SIG-M5 (cell line): Measurements from ENCODE around the gene BRME1.

Source experiments
- DNase-seq: peaks from one replicate; lab custom pipeline; 2025; lab: John Stamatoyannopoulos, UW

BRME1 gene

DNA sequence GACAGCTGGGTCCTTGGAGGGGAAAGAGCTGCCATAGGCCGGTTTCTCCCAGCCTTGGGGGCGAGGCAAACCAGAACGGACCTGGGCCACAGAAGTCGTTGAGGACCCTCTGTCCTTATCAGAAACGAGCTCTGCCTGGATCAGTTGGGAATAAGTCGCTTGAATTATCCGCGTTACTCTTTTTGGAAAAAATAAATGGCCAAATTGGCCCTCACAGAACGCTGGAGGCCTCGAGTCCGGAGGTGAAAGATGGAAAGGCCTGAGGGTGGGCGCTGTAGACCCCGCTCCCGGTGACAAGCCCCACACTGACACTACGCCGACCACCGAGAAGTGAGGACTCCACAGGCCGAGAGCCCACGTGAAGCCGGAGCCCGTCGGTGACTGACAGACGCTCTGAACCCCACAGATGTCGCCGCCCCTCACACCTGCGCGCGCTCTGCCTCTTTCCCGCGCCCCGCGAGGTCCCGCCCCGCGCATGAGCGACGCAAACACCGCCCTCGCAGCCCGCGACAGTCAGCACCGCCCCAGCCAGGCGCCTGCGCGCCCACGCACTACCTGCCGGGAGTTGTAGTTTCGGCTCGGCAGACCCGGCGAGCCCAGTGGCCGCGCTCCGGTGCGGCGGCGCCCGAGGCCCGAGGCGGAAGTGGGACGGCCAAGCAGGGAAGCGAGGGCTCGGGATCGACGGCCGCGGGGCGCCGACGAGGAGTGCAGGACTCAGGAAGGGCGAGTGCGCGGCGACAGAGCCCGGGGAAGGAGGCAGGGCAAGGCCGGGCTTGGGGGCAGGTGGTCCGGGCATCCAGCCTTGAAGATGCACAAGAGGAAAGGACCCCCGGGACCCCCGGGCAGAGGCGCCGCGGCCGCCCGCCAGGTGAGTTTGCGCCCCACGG is at the start of gene BRME1, which contains the start of gene CC2D1A:
BRME1 (minus strand) TSS at position 484 of the 887 bp plus-strand sequence. CDS start 1,225 bp downstream, outside the sequence.
CC2D1A (plus strand) TSS at position 568 of the 887 bp plus-strand sequence; CDS start at position 809, 241 bp downstream.
- no peak for DNase-seq

DNA sequence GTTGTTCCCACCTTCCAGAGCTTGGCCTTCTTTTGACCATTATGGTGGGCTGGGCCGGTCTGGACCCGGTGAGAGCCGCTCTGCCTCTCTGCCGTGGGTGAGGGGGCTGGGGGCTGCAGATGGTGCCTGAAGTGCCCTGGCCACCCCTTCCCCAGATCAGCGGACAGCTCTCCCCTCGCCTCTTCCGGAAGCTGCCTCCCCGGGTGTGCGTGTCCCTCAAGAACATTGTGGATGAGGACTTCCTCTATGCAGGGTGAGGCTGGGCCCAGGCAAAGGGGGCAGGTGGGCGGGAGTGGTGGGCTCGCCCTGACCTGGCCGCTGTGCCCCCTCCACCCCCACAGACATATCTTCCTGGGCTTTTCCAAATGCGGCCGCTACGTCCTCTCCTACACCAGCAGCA is 48.3 kb upstream of the BRME1 start:
- DNase-seq: no peak

DNA sequence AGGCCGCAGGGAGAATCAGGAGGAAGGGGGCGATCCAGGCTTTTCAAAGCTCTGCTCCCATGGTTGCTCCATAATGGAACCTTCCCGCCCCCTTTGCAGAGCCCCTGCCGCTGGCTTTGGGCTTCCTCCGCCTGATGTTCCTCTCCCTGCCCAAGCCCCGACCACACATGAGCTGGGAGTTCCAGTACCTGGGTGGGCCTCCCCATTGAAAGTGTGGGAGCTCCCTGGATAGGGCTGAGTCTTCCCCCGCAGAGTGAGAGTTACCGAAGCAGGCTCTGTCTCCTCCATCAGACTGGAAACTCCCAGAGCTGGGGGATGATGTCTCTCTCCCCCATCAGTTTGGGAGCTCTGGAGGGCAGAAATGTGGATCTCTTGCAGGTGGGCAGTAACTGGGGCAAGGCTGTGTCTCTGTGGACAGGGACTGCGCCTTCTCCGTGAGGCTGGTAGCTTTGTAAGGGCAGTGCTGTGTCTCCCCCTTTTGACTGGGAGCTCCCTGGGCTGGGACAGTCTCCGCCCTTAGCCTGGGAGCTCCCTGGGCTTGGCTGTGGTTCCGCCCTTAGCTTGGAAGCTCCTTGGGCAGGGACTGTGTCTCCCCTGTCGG is 47.1 kb upstream of the BRME1 start:
- no peak for DNase-seq

DNA sequence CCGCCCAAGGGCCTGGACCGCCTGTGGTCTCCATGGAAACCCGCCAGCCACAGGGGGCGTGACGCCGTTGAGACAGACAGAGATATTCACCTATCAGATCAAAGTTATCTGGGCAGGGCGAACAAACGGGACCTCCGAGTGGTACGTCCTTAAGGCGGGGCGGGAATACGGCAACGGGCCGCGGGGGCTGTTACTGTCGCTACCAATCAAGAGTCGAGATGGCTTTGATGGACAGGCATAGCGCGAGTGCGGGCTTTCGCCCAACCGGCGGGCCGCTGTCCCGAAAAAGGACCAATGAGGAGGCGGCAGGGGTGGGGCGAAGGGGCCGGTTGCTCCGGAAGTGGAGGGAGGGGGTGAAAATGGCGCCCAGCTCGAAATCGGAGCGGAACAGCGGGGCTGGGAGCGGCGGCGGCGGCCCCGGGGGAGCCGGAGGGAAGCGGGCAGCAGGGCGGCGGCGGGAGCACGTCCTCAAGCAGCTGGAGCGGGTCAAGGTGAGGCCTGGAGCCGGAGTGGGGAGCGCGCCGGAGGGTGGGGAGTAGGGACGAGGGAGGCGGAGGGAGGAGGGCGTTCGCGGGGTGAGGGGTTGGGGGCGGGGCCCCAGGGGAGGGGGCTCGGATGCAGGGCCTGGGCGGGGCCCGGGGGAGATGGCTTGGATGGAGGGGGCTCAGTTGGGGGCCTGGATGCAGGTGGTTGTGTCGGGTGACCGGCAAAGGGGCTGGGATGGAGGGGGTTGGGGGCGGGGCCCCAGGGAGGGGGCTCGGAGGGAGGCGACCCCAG is 46.4 kb upstream of the BRME1 start, which contains the start of gene DCAF15:
DCAF15 (plus strand) TSS at position 356 of the 777 bp plus-strand sequence; CDS start at position 360, 4 bp downstream.
- peak; percentile 91 for DNase-seq

DNA sequence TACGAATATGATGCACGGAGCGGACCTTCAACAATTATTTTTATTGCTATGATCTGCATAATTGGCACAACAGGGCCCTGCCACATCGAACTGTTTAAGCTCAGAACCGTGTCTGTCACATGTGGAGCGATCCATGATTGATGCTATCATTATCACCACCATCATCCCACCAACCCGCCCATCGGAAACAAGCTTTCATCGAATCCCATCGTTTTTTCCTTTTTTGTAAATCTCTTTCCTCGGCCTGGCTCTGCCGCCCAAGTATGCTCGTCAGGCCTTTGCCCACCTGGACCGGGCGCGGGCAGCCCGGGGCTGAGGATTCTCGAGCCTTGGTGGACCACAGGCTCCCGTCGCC is 45.9 kb upstream of the BRME1 start:
- DNase-seq: no peak

DNA sequence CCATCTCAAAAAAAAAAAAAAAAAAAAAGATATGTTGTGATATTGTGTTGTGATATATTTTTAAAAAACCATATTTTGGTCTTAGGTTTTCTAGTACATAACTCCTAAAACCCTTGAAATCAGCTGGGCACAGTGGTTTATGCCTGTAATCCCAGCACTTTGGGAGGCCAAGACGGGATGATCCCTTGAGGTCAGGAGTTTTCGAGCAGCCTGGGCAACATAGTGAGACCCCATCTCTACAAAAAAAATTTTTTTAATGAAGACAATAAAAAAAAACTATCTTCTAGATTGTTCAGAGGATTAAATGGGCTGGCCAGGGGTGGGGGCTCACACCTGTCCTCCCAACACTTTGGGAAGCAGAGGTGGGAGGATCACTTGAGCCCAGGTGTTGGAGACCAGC is 45.1 kb upstream of the BRME1 start:
- DNase-seq: no peak

DNA sequence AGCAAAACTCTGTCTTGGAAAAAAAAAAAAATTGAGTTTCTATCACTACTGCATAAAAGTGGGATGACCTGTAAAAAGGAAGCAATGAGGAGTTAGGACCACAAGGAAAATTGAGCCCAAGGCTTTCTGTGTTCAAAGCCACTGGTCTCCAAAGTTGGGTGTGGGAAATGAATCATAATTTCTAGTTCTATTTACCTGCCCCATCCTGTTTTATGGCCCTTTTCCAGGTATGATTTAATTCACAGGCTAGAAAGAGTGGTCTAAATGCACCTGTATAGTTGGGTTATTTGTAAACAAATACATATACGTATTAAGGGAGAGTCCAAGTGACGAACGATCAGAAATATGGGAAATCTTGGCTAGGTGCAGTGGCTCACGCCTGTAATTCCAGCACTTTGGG is 40.5 kb upstream of the BRME1 start:
- no peak for DNase-seq

DNA sequence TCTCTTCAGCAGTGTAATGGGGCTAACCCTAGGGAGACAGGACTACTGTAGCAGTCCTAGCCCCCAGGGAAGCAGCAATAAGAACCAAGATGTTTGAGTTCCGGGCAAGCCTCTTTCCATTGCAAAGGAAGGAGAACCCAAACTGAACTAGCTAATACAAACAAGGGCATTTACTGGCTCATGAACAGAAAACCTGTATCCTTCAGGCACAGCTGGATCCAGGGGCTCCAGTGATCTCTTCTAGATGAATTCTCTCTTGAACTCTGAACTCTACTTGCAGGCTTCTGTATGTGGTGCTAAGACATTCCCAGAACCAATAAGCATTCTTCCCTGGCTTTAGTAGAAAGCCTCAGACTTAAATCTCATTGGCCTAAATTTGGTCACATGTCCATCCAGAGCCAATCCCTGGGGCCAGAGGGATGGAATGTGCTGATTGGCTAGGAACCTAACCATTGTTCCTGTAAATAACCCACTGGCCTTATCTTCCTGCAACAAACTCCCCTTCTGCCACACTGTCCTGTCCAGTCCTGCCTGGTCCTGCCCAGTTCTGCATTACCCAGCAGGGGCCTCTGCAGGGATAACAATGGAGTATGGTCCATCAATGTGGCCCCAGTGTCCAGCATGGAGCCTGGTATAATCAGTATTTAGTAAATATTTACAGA is 36.2 kb upstream of the BRME1 start:
- no peak for DNase-seq

DNA sequence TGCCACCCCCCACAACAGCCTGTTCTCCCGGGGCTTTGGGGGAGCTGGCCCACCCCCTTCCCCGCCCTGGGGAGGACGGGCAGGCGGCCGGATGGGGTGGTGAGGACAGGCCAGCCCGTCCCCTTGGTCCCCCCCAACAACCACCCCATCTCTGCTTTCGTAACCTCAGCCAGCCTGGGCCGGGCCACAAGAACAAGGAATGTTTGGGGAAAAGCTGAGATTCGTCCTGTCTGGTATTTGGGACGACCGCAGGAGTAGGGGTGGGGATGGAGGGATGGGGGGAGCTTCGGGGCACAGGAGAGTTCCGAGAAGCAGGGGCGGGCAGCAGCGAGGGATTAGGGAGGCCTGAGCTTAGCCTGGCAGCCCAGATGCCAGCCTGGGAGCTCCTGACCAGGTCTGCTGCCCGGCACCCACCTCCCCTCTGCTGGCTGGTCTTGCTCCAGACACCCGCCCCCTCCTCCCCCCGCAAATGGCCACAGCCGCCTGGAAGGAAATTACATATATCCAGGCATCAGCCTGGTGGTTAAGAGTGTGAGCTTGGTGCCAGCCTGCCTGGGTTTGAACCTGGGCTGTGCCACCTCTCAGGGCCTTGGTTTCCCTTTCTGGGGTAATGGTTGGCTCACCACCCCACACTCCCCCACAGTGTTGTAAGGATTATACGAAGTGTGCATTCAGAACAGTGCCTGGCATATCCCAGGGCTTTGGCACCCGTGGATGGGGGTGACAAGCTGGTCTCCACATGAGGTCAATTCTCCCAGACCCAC is 32.6 kb upstream of the BRME1 start, which contains the start of gene PODNL1:
PODNL1 (minus strand) TSS at position 117 of the 764 bp plus-strand sequence. CDS start 236 bp downstream, outside the sequence.
- no peak for DNase-seq

DNA sequence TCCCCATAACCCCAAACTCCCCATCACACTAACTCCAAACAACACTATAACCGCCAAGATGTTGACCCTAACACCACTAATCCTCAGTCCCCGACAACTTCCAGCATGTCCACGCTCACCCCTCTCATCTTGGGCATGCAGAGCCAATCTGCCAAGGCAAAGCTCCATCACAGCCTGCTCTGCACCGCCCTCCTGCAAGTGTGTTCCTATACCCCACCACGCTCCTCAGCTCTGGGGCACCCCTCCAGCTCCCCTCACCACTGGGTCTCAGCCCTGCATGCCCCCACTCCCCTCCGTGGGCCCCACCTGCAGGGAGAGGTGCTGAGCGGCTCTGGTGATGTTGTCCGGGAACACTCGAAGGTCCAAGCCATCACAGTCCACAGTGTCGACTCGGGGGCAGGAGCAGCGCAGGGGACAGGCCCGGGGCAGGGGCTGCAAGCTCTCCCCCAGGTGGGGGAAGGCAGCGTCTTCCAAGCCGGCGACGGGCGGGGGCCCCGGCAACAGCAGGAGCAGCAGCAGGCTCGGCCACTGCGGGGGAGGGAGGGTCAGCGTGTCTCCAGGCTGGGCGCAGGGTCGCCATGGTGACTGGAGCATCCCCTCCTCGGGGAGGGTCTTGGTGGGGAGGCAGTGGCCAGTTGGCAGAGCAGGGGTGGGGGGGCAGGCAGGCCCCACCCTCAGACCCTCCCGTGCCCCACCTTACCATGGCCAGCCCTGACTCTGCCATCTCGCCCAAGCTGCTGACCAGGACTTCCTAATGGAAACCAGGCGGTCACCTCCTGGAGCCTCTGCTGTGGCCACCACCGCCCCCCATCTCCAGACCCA is 31.8 kb upstream of the BRME1 start:
- no peak for DNase-seq

DNA sequence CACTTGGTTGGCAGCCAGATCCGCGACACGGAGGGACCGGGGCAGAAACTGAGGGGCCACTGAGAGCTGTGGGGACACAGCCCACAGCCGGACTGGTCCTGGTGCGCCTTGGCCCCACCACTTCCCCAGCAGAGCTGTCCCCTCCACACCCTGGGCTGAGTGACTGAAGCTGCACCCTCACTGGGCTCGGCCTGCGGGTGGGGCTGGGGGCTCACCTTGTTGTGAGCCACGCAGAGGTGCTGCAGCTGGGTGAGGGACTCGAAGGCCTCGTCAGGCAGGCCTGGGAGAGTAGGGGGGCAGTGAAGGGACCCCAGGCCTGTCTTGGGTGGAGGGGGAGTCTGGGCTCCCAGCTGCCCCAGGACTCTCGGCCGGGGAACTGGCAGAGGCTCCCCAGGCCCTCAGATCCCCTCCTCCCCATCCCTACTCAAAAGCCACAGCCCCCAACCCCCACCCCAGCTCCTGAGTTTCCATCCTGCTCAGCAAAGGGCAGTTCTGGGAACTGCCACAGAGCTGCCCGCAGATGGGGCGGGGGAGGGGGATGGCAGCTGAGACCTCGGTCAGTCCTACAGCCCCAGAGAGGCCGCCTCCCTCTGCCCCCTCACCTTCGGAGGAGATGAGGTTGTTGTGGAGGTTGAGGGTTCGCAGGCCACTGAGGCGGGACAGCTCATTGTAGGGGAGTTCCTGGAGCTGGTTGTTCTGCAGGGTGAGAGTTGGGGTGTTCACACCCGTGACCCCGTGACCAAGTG is 30.0 kb upstream of the BRME1 start:
- DNase-seq: no peak

DNA sequence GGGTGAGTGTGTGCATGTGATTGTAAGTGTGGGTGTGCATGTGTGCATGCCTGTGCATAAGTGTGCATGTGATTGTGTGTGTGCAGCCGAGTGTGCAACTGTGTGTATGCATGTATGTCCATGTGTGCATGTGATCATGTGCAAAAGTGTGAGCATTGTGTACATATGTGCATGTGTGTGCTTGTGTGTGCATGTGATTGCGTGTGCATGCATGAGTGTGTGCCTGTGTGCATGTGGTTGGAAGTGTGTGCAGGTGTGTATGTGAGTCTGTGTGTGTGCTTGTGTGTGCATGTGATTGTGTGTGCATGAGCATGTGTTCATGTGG is 28.8 kb upstream of the BRME1 start:
- DNase-seq: no peak

DNA sequence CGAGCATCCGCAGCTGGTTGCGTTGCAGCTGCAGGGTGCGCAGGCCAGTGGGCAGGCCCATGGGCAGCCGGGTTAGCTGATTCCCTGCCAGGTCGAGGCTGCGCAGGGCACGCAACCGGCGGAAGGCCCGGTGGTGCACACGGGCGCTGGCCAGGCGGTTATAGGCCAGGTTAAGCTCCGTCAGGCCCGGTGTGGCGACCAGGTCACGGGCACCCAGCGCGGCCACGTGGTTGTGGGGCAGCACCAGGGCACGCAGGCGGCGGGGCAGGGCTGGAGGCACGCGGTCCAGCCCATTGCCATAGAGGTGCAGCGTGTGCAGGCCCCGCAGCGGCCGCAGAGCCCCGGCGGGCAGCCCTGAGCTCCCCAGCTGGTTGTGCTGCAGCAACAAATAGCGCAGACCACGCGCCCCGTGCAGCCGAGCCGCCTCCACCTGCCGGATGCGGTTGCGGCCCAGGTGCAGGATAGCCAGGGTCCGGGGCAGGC is 27.0 kb upstream of the BRME1 start:
- no peak for DNase-seq

DNA sequence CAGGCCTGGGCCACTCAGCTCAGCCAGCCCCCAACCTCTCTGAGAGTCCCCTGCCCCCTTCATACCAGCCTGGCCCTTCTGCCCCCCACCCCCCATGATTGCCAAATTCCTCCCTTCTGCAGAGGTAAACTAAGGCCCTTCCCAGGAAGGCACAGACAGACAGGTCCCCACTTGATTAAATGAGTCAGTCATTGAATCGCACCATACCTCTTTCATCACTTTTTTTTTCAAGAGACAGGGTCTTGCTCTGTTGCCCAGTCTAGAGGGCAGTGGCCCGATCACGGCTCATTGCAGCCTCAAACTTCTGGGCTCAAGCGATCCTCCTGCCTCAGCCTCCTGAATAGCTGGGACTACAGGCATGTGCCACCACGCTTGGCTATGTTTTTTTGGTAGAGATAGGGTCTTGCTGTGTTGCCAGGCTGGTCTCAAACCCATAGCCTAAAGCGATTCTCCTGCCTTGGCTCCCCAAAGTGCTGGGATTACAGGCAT is 26.3 kb upstream of the BRME1 start:
- DNase-seq: no peak

DNA sequence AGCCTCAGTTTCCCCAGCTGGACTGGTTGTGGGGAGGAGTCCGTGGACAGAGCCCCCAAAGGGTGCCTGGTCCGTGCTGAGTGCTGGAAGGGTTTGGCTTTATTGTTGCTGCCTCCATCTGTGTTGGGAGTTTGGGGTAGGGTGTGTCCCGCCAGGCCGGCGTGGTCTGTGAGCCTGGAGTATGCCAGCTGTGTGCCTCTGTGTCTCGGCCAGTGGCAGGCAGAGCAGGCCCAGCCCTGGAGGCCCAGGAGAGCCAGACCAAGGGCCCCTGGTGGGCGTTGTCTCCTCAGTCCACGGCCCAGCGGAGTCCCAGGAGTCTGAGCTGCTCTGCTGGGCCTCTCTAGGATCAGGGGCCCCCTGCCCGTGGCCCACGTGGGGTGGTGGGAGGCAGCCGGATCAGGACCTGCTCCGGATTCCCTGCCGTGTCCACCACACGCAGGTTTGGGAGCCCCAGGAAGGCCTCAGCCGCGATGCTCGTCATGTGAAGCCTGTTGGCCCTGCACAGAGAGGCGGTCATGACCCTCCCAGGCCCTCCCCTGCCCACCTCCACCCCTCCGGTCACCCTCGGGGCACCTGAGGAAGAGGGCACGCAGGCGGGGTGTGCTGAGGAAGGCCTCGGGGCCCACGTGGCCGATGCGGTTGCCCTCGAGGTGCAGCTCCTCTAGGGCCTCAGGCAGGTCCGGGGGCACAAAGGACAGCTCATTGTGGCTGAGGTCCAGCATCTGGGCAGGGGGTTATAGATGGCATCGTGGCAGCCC is 25.7 kb upstream of the BRME1 start:
- no peak for DNase-seq

DNA sequence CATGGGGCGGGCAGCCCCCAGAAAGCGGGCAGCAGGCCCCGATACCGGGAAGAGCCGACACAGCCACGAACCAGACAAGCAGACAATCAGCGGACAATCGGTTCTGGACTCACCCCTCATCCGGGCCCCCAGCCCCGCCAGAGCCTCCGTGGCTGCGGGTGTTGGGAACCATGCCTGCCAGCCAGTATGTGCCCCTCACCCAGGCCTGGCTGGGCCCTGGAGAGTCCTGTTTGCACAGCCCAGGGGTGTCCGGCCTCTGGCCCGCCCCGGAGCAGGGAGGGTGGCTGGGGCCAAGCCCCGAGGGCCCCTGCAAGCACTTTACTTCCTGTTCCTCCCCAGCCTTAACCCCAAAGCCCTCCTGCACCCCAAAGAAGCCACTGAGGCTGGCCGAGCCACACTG is 24.5 kb upstream of the BRME1 start:
- no peak for DNase-seq

DNA sequence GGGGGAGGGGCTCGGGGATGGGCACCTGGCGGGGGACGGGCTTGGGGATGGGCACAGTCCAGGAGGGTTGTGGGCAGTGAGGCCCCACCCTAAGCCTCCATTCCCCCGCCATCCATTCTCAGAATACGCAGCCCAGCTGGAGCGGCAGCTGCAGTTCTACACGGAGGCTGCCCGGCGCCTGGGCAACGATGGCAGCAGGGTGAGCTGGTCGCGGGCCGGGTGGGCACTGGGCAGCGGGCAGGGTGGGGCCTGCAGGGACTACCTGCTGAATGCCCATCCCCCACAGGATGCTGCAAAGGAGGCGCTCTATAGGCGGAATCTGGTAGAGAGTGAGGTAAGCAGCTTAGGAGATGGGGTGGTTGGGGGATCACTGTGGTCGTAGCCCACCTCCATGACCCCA is 24.0 kb upstream of the BRME1 start:
- DNase-seq: no peak

DNA sequence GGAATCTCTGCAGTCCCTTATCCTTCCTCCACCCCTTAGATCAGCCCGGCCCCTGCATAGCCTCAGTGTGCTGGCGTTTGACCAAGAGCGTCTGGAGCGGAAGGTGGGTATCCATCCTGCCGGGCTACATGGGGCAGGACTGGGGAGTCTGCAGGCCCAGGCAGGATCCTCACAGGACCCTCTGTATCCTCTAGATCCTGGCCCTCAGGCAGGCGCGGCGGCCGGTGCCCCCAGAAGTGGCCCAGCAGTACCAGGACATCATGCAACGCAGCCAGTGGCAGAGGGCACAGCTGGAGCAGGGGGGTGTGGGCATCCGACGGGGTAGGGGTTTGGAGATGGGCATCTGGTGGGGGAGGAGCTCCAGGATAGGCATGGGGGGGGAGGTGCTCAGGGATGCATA is 23.4 kb upstream of the BRME1 start:
- DNase-seq: no peak

DNA sequence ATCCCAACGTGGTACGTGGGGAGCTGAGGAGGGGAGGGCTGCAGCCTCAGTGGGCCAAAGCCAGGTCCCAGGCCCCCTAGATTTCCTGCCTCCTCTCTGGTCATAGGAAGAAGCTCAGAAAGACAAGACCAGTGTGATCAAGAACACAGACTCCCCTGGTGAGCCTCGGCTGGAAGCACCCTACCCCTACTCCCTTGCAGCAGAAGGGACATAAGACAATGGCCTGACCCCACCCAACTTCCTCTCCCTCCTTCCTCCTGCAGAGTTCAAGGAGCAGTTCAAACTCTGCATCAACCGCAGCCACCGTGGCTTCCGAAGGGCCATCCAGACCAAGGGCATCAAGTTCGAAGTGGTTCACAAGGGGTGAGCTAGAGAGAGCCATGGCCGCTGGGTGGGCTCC is 20.8 kb upstream of the BRME1 start:
- DNase-seq: no peak
